Panc1 (cell line): Measurements from ENCODE around the gene AADAC. TPM values are rescaled to one million over a fixed set of nuclear protein-coding genes. Genes with fewer than 3 reads are reported as not detected.

ENCODE experiments used
- ATAC-seq: fragments of 200-7000 bp; cut with Tn5 transposase; 2 replicates; pipeline ENCODE4 v1.9.1; 2020; ENCODE audit warnings: mild to moderate bottlenecking, moderate library complexity
- BruUV-seq: library from RNA; stranded (reverse); fragments of 400-500 nt; replicated peaks from 2 replicates; lab custom pipeline; 2021; lab: Mats Ljungman, UMichigan
- CTCF ChIA-PET: fragments of 300-600 bp; sonication (Branson Sonifier 250); formaldehyde crosslinking; loops from one replicate; lab custom pipeline; 2022; ENCODE audit warnings: antibody characterized with exemption; lab: Charles Lee
- POLR2A ChIA-PET: fragments of 300-600 bp; sonication (Branson Sonifier 250); formaldehyde crosslinking; loops from one replicate; lab custom pipeline; 2022; ENCODE audit warnings: antibody characterized with exemption; lab: Charles Lee
- DNase-seq: peaks from one replicate; pipeline ENCODE4 v3.0.0-alpha.2; 2010; ENCODE audit warnings: low read depth, low spot score
- H3K27ac ChIP-seq: 2 replicates; pipeline ENCODE4 v1.5.1; 2011; ENCODE audit warnings: mild to moderate bottlenecking, low read length, inconsistent platforms
- H3K27me3 ChIP-seq: fragments of 200-500 bp; sonication (Bioruptor generic); 2 replicates; pipeline ENCODE4 v1.6.0; 2014; ENCODE audit warnings: low read length, inconsistent platforms; ENCODE audit not compliant: control insufficient read depth, insufficient read depth
- H3K36me3 ChIP-seq: fragments of 200-500 bp; sonication (Bioruptor generic); 2 replicates; pipeline ENCODE4 v1.5.1; 2014; ENCODE audit warnings: inconsistent platforms, mild to moderate bottlenecking, low read length, moderate library complexity; ENCODE audit not compliant: control insufficient read depth, insufficient read depth
- H3K4me1 ChIP-seq: 2 replicates; pipeline ENCODE4 v1.5.1; 2011; ENCODE audit warnings: inconsistent platforms, mild to moderate bottlenecking, low read length, moderate library complexity; ENCODE audit not compliant: control insufficient read depth, insufficient read depth
- H3K4me3 ChIP-seq, 2 experiments: 2 replicates each; pipeline ENCODE4 v1.5.1; 2011 to 2012; ENCODE audit warnings: low read depth in 2 of 2, low read length in 2 of 2, mild to moderate bottlenecking in 2 of 2, inconsistent platforms in 1 of 2, moderate library complexity in 1 of 2
- H3K9me3 ChIP-seq: fragments of 200-500 bp; sonication (Bioruptor generic); 2 replicates; pipeline ENCODE4 v1.5.1; 2014; ENCODE audit warnings: low read depth, mild to moderate bottlenecking, inconsistent platforms, low read length, moderate library complexity; ENCODE audit not compliant: control insufficient read depth, insufficient read depth
- POLR2AphosphoS5 ChIP-seq: IDR thresholded peaks from 2 replicates; pipeline ENCODE4 v1.6.1; 2012; ENCODE audit warnings: mild to moderate bottlenecking, low read depth, low read length, moderate library complexity
- SIN3A ChIP-seq: IDR thresholded peaks from 2 replicates; pipeline ENCODE4 v1.6.1; 2012; ENCODE audit warnings: low read depth, mild to moderate bottlenecking, low read length, moderate library complexity, borderline replicate concordance; ENCODE audit not compliant: insufficient read depth
- TCF7L2 ChIP-seq: IDR thresholded peaks from 2 replicates; pipeline ENCODE4 v1.6.1; 2011; ENCODE audit warnings: mild to moderate bottlenecking, low read depth, low read length, inconsistent platforms
- in situ Hi-C: cut with HindIII; loops from 2 replicates; pipeline ENCODE4 v1.10.0; 2016; ENCODE audit warnings: low sequenced_read_pairs, low pct_unique_long_range_greater_than_20kb
- intact Hi-C: fragments of 100-400 bp; cut with micrococcal nuclease; formaldehyde crosslinking; loops from one replicate; pipeline ENCODE4 v1.10.0; 2022; ENCODE audit not compliant: unreplicated experiment
- total RNA-seq: library from RNA; stranded (reverse); gene quantifications from one replicate; pipeline ENCODE4 v1.2.1, GENCODE V29; 2021; ENCODE audit not compliant: unreplicated experiment
- TF ChIP-seq, protein P1 (sequence below), 2 experiments: IDR thresholded peaks; 2 replicates each; pipeline ENCODE4 v1.6.1; 2011 to 2012; ENCODE audit warnings: low read depth in 2 of 2, control low read depth in 1 of 2, low read length in 1 of 2, mild to moderate bottlenecking in 1 of 2, moderate library complexity in 1 of 2; ENCODE audit not compliant: insufficient read depth in 1 of 2
- TF ChIP-seq, protein P2 (sequence below): fragments of 450-650 bp; IDR thresholded peaks from 2 replicates; pipeline ENCODE4 v1.5.1; 2017; ENCODE audit warnings: mild to moderate bottlenecking

The AADAC gene
- total RNA-seq, 1 experiment from 2014 or later: 0.26 TPM

DNA sequence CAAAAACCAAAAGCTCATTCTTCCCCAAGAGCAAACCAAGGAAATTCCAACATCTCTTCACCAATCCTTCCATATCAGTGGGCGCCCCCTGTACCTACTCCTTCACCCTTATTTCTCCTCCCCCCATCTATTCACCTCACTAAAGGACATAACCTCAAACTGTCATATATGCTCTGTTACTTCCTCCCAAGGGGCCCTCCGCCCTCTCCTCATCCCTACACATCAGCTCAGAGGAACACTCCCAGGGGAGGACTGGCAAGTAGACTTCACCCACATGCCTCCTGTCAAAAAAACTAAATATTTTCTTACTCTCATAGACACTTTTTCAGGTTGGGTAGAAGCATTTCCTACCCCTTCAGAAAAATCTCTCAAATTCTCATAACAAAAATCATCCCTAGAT lies 2.4 kb upstream of the AADAC start:
- H3K27me3 ChIP-seq: no peaks in the 10 kb centered on the region
- BruUV-seq: no TSS peak
- in situ Hi-C loops: no loop called here
- ChIA-PET CTCF (no interaction called here), POLR2A (no interaction called here)
- no peaks in the 10 kb centered on the region for H3K4me1 ChIP-seq
- H3K36me3 ChIP-seq: no peaks in the 10 kb centered on the region
- DNase-seq: no peak
- no peaks in the 10 kb centered on the region for H3K9me3 ChIP-seq
- no peak overlapping the region for H3K4me3 ChIP-seq
- intact Hi-C loops: no loop called here
- no peak overlapping the region for H3K27ac ChIP-seq
- ATAC-seq: no peak
- no peak for TF ChIP-seq POLR2AphosphoS5
- TF ChIP-seq, protein P1, sequence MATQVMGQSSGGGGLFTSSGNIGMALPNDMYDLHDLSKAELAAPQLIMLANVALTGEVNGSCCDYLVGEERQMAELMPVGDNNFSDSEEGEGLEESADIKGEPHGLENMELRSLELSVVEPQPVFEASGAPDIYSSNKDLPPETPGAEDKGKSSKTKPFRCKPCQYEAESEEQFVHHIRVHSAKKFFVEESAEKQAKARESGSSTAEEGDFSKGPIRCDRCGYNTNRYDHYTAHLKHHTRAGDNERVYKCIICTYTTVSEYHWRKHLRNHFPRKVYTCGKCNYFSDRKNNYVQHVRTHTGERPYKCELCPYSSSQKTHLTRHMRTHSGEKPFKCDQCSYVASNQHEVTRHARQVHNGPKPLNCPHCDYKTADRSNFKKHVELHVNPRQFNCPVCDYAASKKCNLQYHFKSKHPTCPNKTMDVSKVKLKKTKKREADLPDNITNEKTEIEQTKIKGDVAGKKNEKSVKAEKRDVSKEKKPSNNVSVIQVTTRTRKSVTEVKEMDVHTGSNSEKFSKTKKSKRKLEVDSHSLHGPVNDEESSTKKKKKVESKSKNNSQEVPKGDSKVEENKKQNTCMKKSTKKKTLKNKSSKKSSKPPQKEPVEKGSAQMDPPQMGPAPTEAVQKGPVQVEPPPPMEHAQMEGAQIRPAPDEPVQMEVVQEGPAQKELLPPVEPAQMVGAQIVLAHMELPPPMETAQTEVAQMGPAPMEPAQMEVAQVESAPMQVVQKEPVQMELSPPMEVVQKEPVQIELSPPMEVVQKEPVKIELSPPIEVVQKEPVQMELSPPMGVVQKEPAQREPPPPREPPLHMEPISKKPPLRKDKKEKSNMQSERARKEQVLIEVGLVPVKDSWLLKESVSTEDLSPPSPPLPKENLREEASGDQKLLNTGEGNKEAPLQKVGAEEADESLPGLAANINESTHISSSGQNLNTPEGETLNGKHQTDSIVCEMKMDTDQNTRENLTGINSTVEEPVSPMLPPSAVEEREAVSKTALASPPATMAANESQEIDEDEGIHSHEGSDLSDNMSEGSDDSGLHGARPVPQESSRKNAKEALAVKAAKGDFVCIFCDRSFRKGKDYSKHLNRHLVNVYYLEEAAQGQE (IDR thresholded peaks at IDR 0.05; ENCODE audit: insufficient read depth in 1 of 2, low read depth in 2 of 2, low read length in 1 of 2): no peak
- TF ChIP-seq SIN3A: no peak
- TF ChIP-seq TCF7L2: no peak
- TF ChIP-seq, protein P2, sequence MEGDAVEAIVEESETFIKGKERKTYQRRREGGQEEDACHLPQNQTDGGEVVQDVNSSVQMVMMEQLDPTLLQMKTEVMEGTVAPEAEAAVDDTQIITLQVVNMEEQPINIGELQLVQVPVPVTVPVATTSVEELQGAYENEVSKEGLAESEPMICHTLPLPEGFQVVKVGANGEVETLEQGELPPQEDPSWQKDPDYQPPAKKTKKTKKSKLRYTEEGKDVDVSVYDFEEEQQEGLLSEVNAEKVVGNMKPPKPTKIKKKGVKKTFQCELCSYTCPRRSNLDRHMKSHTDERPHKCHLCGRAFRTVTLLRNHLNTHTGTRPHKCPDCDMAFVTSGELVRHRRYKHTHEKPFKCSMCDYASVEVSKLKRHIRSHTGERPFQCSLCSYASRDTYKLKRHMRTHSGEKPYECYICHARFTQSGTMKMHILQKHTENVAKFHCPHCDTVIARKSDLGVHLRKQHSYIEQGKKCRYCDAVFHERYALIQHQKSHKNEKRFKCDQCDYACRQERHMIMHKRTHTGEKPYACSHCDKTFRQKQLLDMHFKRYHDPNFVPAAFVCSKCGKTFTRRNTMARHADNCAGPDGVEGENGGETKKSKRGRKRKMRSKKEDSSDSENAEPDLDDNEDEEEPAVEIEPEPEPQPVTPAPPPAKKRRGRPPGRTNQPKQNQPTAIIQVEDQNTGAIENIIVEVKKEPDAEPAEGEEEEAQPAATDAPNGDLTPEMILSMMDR: no peak

DNA sequence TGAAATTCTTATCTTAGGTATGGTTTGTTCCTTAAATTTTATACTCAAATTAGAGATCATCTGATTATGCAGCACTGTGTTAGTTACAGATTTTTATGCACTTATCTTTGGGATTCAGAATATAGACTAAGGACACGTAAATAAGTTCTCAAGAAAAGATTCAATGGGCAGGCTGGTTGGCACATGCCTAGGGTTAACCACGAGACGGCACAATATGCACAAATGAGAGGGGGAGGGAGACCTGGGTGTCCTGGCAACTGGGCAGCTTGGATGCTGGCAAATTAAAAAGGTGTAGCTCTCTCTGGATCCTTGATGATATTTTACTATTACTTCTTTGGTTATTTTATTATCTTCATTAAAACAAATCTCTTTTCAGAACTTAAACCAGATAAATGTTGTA lies 672 bp downstream of the AADAC start:
- ChIA-PET CTCF (no interaction called here), POLR2A (no interaction called here)
- no peak overlapping the region for H3K27ac ChIP-seq
- no peaks in the 10 kb centered on the region for H3K27me3 ChIP-seq
- TF ChIP-seq, protein P1 (IDR thresholded peaks at IDR 0.05; ENCODE audit: insufficient read depth in 1 of 2, low read depth in 2 of 2, low read length in 1 of 2): no peak
- TF ChIP-seq, protein P2: no peak
- no peak for TF ChIP-seq TCF7L2
- intact Hi-C loops (no loop called here), in situ Hi-C loops (no loop called here)
- no TSS peak for BruUV-seq
- ATAC-seq (no peak), DNase-seq (no peak)
- H3K4me1 ChIP-seq: no peaks in the 10 kb centered on the region
- no peak overlapping the region for H3K4me3 ChIP-seq
- H3K9me3 ChIP-seq: no peaks in the 10 kb centered on the region
- H3K36me3 ChIP-seq: no peaks in the 10 kb centered on the region
